Cerebellar nuclear complex (tissue), 1 donor: ENCODE results near the gene PALLD.

ENCODE experiments used
- DNase-seq, 2 experiments: peaks; one replicate each; lab custom pipeline; 2025; lab: John Stamatoyannopoulos, UW

The PALLD gene

DNA sequence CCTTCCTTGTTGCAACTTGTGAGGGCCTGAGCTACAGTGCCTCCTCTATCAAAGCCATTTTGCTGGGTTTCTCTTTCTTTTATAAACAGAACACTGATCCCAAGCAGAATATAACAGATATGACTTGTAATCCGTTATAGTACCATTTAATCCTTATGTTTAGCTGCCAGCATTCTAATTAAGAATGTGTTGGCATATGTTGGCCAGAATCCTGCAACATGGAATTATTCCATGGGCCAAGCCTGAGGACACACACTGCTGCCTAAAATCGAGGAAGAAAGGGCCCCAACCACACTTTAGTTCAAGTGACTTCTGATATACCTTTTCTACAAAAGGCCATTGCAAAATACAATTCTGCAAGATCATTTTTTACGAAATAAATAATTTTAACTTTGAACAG, 28.0 kb downstream of the PALLD start:
- no peak for DNase-seq

GRCh38 chr4:168527560-168527959, 30.7 kb downstream of the PALLD start:
- DNase-seq: no peak

- no peak for DNase-seq
These were observed 31.5 kb downstream of the PALLD start for GRCh38 chr4:168528131-168528949.

DNA sequence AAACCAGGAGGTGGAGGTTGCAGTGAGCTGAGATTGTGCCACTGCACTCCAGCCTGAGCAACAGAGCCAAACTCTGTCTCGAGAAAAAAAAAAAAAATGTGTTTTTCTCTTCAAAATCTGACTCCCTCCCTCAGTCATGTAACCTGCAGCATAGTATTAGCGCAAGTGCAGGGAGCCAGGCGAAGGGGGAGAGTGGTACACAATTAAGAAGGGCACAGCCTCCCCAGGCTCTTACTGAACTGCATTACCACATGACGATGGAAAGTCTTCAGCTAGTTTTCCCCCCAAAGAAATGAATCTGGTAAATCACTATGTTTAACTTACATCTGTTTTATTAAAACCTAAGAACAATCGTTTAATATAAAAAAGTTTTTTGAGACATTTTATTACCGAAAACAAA, 32.4 kb downstream of the PALLD start:
- no peak for DNase-seq

DNA sequence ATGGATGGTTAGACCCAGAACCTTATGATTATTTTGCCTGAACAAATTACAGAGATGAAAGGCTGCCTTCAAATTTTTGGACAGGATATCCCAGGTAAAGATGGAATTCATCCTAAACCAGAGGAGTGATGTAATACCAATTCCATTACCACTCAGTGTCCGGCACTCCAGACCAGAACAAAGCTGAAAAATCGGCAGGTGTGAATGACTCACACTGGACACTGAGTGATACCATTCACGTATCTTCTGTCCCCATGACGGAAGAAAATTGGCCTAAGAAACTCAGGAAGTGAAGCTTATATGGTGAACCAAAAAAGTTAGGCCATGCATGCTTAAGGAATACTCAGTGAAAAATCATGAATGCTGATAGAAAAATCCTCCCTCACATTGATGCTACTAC, 34.5 kb downstream of the PALLD start:
- DNase-seq: no peak

GRCh38 chr4:168534535-168534934, 37.7 kb downstream of the PALLD start:
- DNase-seq: no peak

GRCh38 chr4:168535689-168536088, 38.8 kb downstream of the PALLD start:
- no peak for DNase-seq

- no peak for DNase-seq
These were observed 39.6 kb downstream of the PALLD start for GRCh38 chr4:168536448-168536847.

GRCh38 chr4:168537086-168537485, 40.2 kb downstream of the PALLD start:
- DNase-seq: no peak

DNA sequence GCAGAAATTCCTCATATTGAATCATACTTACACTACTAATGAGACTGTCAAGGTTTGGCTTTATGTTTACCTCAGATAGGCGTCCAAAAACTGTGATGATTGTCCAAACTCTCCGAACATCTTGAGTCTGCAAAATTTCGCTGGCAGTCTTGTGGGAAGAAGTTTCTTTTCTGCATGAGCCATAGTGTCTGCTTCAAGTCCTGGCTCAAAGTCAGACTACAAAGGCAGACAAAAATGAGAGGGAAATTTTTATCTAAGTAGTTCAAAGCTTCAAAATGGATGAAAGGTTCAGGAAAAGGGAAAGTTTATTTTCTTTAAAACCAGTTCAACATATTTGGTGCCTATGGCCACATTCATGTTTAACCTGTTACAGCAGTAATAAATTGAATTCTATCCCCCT, 40.7 kb downstream of the PALLD start:
- DNase-seq: no peak

DNA sequence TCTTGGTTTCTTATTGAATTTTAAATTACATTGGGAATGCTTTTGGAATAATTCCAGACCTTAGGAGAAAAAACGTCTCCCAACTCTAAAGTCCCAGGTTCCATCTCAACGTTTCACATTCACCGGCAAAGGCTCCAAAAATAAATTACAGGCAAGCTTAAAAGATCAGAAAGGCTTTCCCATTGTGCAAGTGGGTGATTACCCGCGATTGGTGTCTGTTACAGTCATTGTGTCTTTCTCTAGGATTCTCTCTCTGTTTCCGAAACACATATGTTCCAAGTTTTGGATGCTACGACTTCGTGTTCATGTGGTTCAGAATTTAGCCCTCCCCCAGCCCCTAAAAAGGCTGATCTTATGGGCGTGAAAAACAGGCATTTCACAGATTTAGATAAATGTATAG, 41.8 kb downstream of the PALLD start:
- no peak for DNase-seq

- DNase-seq: no peak
These were observed 43.2 kb downstream of the PALLD start for GRCh38 chr4:168540086-168540485.

- no peak for DNase-seq
These were observed 43.8 kb downstream of the PALLD start for GRCh38 chr4:168540503-168541265.

DNA sequence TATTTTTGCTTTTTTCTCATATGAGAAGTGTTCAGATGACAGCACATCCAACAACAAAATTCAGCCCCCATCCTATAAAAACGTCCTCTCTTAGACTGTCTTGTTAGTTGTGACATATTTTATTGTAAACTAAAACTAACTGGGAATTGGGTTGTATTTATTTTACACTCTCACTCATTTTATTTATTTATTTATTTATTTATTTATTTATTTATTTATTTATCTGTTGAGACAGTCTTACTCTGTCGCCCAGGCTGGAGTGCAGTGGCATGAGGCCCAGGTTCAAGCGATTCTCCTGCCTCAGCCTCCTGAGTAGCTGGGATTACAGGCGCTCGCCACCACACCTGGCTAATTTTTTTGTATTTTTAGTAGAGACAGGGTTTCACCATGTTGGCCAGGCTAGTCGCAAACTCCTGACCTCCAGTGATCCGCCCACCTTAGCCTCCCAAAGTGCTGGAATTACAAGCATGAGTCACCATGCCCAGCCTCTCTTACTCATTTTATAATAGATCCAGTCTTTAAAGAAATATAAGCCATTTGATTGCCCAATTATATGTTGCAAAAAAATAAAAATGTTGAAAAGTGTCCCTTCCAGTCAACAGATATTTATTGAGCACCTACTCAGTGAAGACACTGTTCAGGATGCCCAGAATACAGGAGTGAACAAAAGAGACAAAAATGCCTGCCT, 44.6 kb downstream of the PALLD start:
- DNase-seq: no peak

- no peak for DNase-seq
These were observed 52.3 kb downstream of the PALLD start for GRCh38 chr4:168549143-168549542.

DNA sequence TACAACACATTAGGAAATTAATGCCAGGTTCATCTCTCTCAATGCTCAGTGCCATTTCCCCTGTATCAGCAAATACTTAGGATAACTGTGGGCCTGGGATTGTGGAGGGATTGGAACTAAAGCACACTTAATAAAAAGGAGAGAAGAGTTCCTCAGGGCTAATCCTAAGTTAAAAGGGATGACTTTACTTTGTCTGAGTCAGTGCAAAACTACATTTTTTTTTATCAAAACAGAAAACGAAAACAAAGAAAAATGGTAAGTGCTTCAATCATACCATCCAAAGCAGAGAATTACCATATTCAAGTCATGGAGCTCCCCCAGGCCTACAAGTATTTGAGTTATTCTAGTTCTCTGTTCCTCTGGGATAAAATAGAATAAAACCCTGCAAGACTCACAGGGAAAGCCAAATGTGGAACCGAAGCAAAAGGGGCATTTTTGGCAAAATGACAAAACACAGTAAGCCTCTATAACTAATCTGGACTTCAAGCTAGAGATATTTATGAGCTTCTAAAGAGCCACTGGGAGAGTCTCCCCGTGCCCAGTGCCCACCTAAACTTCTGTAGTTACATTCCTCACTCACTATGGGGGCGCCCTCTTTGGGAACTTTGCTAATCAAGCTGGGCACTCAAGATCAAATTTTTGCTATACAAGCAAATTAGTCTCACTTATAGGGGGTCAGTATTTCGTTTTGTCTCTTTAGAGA, 53.4 kb downstream of the PALLD start:
- DNase-seq: no peak

GRCh38 chr4:168551211-168551610, 54.4 kb downstream of the PALLD start:
- no peak for DNase-seq

GRCh38 chr4:168551945-168552695, 55.3 kb downstream of the PALLD start:
- DNase-seq: no peak

- no peak for DNase-seq
These were observed 57.0 kb downstream of the PALLD start for GRCh38 chr4:168553714-168554370.

DNA sequence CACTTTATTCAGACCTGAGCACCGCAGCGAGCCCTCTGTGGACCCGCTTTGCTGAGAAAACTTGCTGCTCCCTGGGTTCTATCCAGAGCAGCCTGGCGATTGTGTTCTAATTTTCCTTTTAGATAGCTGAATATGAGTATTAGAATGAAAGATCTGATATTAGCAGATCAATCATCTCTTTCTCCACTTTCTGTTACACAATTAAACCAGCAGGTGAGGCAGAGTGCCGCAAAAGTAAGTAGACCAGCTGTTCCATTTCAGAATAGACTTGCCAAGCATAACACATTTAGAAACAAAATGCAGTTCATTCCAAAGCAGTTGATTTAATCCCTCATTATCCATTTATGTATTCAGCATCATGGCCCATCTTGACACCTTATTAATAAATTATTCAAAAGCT, 58.6 kb downstream of the PALLD start:
- DNase-seq: no peak

DNA sequence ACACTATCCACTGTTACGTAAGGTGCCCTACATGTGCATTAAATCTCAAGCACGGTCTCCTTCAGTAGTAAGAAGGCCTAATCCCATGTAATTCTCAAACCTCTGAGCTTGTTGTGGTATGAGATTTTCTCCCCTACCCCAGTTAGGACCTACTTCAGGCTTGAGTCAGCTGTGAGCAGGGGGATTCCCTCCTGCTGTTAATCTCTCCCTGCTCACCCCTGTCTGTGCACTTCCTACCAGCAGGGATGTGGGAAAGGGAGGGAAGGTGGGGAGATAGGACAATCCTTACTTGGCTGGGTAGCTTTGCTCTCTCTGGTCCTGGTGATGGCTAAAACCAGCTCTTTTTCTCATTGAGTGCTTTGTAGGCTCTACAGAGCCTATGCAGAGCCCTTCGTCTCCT, 60.8 kb downstream of the PALLD start:
- no peak for DNase-seq
